ENCODE measurements around the gene FAM131A.

Gene FAM131A

GRCh38 chr3:184345317-184346144 lies 8.1 kb downstream of the FAM131A start:
- peak; percentile 69 to 83 for DNase-seq (ENCODE audit: low read depth in 1 of 2, low spot score in 1 of 2)
- Histone ChIP-seq H3K4me3 (replicated peaks; ENCODE audit: insufficient read depth, low read length) (no peak overlapping the region), H3K27me3 (ENCODE audit: insufficient read depth, poor library complexity, severe bottlenecking) (no peaks in the 10 kb centered on the region), H3K27ac (replicated peaks) (no peak overlapping the region)
- TF ChIP-seq GABPA (IDR thresholded peaks at IDR 0.05; ENCODE audit: low read depth) (no peak), REST (IDR thresholded peaks at IDR 0.05; ENCODE audit: insufficient replicate concordance, low read depth) (no peak), CTCF (IDR thresholded peaks at IDR 0.05; ENCODE audit: insufficient read depth, low read length) (peak; percentile 46), POLR2AphosphoS5 (IDR thresholded peaks at IDR 0.05; ENCODE audit: low read depth) (no peak)

GRCh38 chr3:184346480-184347190 lies 9.2 kb downstream of the FAM131A start:
- DNase-seq (ENCODE audit: low read depth in 1 of 2, low spot score in 1 of 2), result no peak
- no peak overlapping the region for H3K27ac ChIP-seq (replicated peaks)
- no peak for TF ChIP-seq GABPA (IDR thresholded peaks at IDR 0.05; ENCODE audit: low read depth)
- TF ChIP-seq REST (IDR thresholded peaks at IDR 0.05; ENCODE audit: insufficient replicate concordance, low read depth), result no peak
- no peak overlapping the region for H3K4me3 ChIP-seq (replicated peaks; ENCODE audit: insufficient read depth, low read length)
- no peaks in the 10 kb centered on the region for H3K27me3 ChIP-seq (ENCODE audit: insufficient read depth, poor library complexity, severe bottlenecking)

- no peak for TF ChIP-seq CTCF (IDR thresholded peaks at IDR 0.05; ENCODE audit: insufficient read depth, low read length)
- TF ChIP-seq SPI1 (IDR thresholded peaks at IDR 0.05; ENCODE audit: borderline replicate concordance, low read depth), result no peak
- TF ChIP-seq REST (IDR thresholded peaks at IDR 0.05; ENCODE audit: insufficient replicate concordance, low read depth), result no peak
- TF ChIP-seq POLR2AphosphoS5 (IDR thresholded peaks at IDR 0.05; ENCODE audit: low read depth), result no peak
- no peak for TF ChIP-seq GABPA (IDR thresholded peaks at IDR 0.05; ENCODE audit: low read depth)
- H3K27me3 ChIP-seq (ENCODE audit: insufficient read depth, poor library complexity, severe bottlenecking), result no peaks in the 10 kb centered on the region
- H3K27ac ChIP-seq (replicated peaks), result no peak overlapping the region
- no peak for DNase-seq (ENCODE audit: low read depth in 1 of 2, low spot score in 1 of 2)
- no peak overlapping the region for H3K4me3 ChIP-seq (replicated peaks; ENCODE audit: insufficient read depth, low read length)
These were observed 10.1 kb downstream of the FAM131A start for GRCh38 chr3:184347321-184348056.

Measured in HL-60 (cell line).